SK-N-SH (cell line): Measurements from ENCODE around the gene DNHD1. TPM values are rescaled to one million over a fixed set of nuclear protein-coding genes. Genes with fewer than 3 reads are reported as not detected.

ENCODE experiments used
- CTCF ChIA-PET: fragments of 300-600, 350-600 bp; formaldehyde crosslinking; extraction: SDS; loops from one replicate; lab custom pipeline; 2021; lab: Yijun Ruan, JAX
- POLR2A ChIA-PET: fragments of 350-600 bp; sonication (Branson Sonifier 250); formaldehyde crosslinking; extraction: SDS; loops from one replicate; lab custom pipeline; 2020; ENCODE audit warnings: antibody characterized with exemption, inconsistent platforms; lab: Yijun Ruan, JAX
- DNase-seq: peaks from one replicate; pipeline ENCODE4 v3.0.0; 2012
- H2AFZ ChIP-seq: fragments of 200-600 bp; sonication (generic); 2 replicates; pipeline ENCODE4 v1.8.1; 2016; ENCODE audit warnings: antibody characterized with exemption, mild to moderate bottlenecking, low read depth
- H3F3A ChIP-seq: fragments of 200-600 bp; sonication (generic); replicated peaks from 2 replicates; pipeline ENCODE3; 2016; ENCODE audit warnings: antibody characterized with exemption, mild to moderate bottlenecking; ENCODE audit not compliant: insufficient read depth
- H3K27ac ChIP-seq, 2 experiments: fragments of 200-500 bp in 1 of 2; fragments of 200-600 bp in 1 of 2; sonication (Bioruptor generic) in 1 of 2; sonication (generic), shearing (Covaris generic) in 1 of 2; 2 replicates each; pipeline versions ENCODE4 v1.5.1 to v1.6.1; 2014 to 2016; ENCODE audit warnings: low read depth in 2 of 2, inconsistent platforms in 1 of 2, low read length in 1 of 2, mild to moderate bottlenecking in 1 of 2, mixed read lengths in 1 of 2
- H3K27me3 ChIP-seq: fragments of 200-600 bp; sonication (generic), shearing (Covaris generic); 2 replicates; pipeline ENCODE4 v1.6.1; 2016; ENCODE audit warnings: mixed run types; ENCODE audit not compliant: insufficient read depth
- H3K36me3 ChIP-seq, 2 experiments: fragments of 200-500 bp in 1 of 2; fragments of 200-600 bp in 1 of 2; sonication (Bioruptor generic) in 1 of 2; sonication (generic) in 1 of 2; replicated peaks in 1 of 2; 2 replicates each; pipeline versions ENCODE3 to v1.5.1; 2014 to 2016; ENCODE audit warnings: low read length in 1 of 2, mild to moderate bottlenecking in 1 of 2; ENCODE audit not compliant: insufficient read depth in 2 of 2, control insufficient read depth in 1 of 2
- H3K4me1 ChIP-seq, 2 experiments: fragments of 200-500 bp in 1 of 2; fragments of 200-600 bp in 1 of 2; sonication (Bioruptor generic) in 1 of 2; sonication (generic), shearing (Covaris generic) in 1 of 2; 2 replicates each; pipeline versions ENCODE4 v1.5.1 to v1.6.1; 2014 to 2016; ENCODE audit warnings: low read depth in 1 of 2, low read length in 1 of 2, mixed run types in 1 of 2; ENCODE audit not compliant: insufficient read depth in 2 of 2, control insufficient read depth in 1 of 2
- H3K4me2 ChIP-seq: fragments of 200-600 bp; sonication (generic), shearing (Covaris generic); 2 replicates; pipeline ENCODE4 v1.6.1; 2017; ENCODE audit warnings: mixed run types
- H3K4me3 ChIP-seq, 2 experiments: fragments of 200-500 bp in 1 of 2; fragments of 200-600 bp in 1 of 2; sonication (Bioruptor generic) in 1 of 2; sonication (generic), shearing (Covaris generic) in 1 of 2; 2 replicates each; pipeline versions ENCODE4 v1.5.1 to v1.8.1; 2014 to 2016; ENCODE audit warnings: low read depth in 2 of 2, inconsistent platforms in 1 of 2, low read length in 1 of 2, mild to moderate bottlenecking in 1 of 2, mixed read lengths in 1 of 2, moderate library complexity in 1 of 2
- H3K79me2 ChIP-seq: fragments of 200-600 bp; sonication (generic); 2 replicates; pipeline ENCODE4 v1.8.1; 2017; ENCODE audit warnings: mild to moderate bottlenecking; ENCODE audit not compliant: insufficient read depth
- H3K9ac ChIP-seq: fragments of 200-600 bp; sonication (generic); 2 replicates; pipeline ENCODE4 v1.6.1; 2017; ENCODE audit warnings: mixed run types
- H3K9me2 ChIP-seq: fragments of 200-600 bp; sonication (generic); 2 replicates; pipeline ENCODE4 v1.6.1; 2017; ENCODE audit warnings: mixed run types
- H3K9me3 ChIP-seq: fragments of 200-600 bp; sonication (generic); 2 replicates; pipeline ENCODE4 v1.6.1; 2017; ENCODE audit warnings: mixed run types, mild to moderate bottlenecking, moderate library complexity
- H4K20me1 ChIP-seq: fragments of 200-600 bp; sonication (generic); 2 replicates; pipeline ENCODE4 v1.6.1; 2017; ENCODE audit warnings: mild to moderate bottlenecking, mixed run types; ENCODE audit not compliant: insufficient read depth
- CTCF ChIP-seq: fragments of 200-600 bp; sonication (generic); IDR thresholded peaks from 2 replicates; pipeline ENCODE4 v1.6.1; 2017; ENCODE audit warnings: antibody characterized with exemption, mild to moderate bottlenecking, moderate library complexity
- ELF1 ChIP-seq: IDR thresholded peaks from 2 replicates; pipeline ENCODE4 v1.4.0; 2012
- EZH2phosphoT487 ChIP-seq: fragments of 200-600 bp; sonication (generic); IDR thresholded peaks from 2 replicates; pipeline ENCODE4 v1.6.1; 2017; ENCODE audit warnings: low read depth, mixed run types, mild to moderate bottlenecking, antibody characterized with exemption, moderate library complexity, borderline replicate concordance
- FOXM1 ChIP-seq: IDR thresholded peaks from 2 replicates; pipeline ENCODE4 v1.4.0; 2012; ENCODE audit warnings: low read depth, mild to moderate bottlenecking
- GATA2 ChIP-seq: sonication (generic); formaldehyde crosslinking; IDR thresholded peaks from 2 replicates; pipeline ENCODE4 v1.5.0; 2020; ENCODE audit warnings: mild to moderate bottlenecking, missing genetic modification reagents
- MAX ChIP-seq: IDR thresholded peaks from 2 replicates; pipeline ENCODE4 v1.4.0; 2012; ENCODE audit warnings: low read depth
- NFIC ChIP-seq: IDR thresholded peaks from 2 replicates; pipeline ENCODE4 v1.4.0; 2012; ENCODE audit warnings: borderline replicate concordance
- NRF1 ChIP-seq: IDR thresholded peaks from 2 replicates; pipeline ENCODE4 v1.6.1; 2012; ENCODE audit warnings: low read depth, mild to moderate bottlenecking, low read length
- PBX3 ChIP-seq: IDR thresholded peaks from 2 replicates; pipeline ENCODE4; 2012
- POLR2AphosphoS5 ChIP-seq: IDR thresholded peaks from 2 replicates; pipeline ENCODE4 v1.6.1; 2012; ENCODE audit warnings: low read depth, low read length
- RAD21 ChIP-seq: IDR thresholded peaks from 2 replicates; pipeline ENCODE4 v1.6.1; 2012; ENCODE audit warnings: mild to moderate bottlenecking, low read length
- RCOR1 ChIP-seq: fragments of 150-350 bp; IDR thresholded peaks from 2 replicates; pipeline ENCODE4 v1.6.1; 2017; ENCODE audit warnings: antibody characterized with exemption, low read length
- RXRA ChIP-seq: IDR thresholded peaks from 2 replicates; pipeline ENCODE4 v1.4.0; 2012; ENCODE audit warnings: low read depth, mild to moderate bottlenecking, borderline replicate concordance
- SIN3A ChIP-seq: IDR thresholded peaks from 2 replicates; pipeline ENCODE4 v1.6.1; 2012; ENCODE audit warnings: low read depth, mild to moderate bottlenecking, low read length, moderate library complexity, borderline replicate concordance
- TAF1 ChIP-seq: IDR thresholded peaks from 2 replicates; pipeline ENCODE4 v1.6.1; 2012; ENCODE audit warnings: low read depth, mild to moderate bottlenecking, low read length, moderate library complexity, borderline replicate concordance
- TCF12 ChIP-seq: IDR thresholded peaks from 2 replicates; pipeline ENCODE4 v1.4.0; 2012
- TEAD4 ChIP-seq: IDR thresholded peaks from 2 replicates; pipeline ENCODE4 v1.4.0; 2012; ENCODE audit warnings: mild to moderate bottlenecking, borderline replicate concordance; ENCODE audit not compliant: insufficient read depth
- USF1 ChIP-seq: IDR thresholded peaks from 2 replicates; pipeline ENCODE4 v1.4.0; 2012; ENCODE audit warnings: low read depth, borderline replicate concordance
- USF2 ChIP-seq: fragments of 150-350 bp; IDR thresholded peaks from 2 replicates; pipeline ENCODE4 v1.6.1; 2017; ENCODE audit warnings: antibody characterized with exemption, low read length, low read depth, borderline replicate concordance
- WGBS: methylation state at CpG from one replicate; pipeline ENCODE4 v1.1.6; 2017; ENCODE audit warnings: low lambda C conversion rate; 5-methylcytosine and 5-hydroxymethylcytosine counted together
- polyA plus RNA-seq, 3 experiments: library from polyadenylated mRNA; depleted of rRNA; stranded (reverse); fragments of >200 nt; gene quantifications; 2 replicates each; pipeline ENCODE4 v1.2.3, GENCODE V29; 2012

DNHD1 gene
- polyA plus RNA-seq, 1 of the 3 experiments (the other 2 are of a cell fraction) = 5.3 TPM

- H3K27ac ChIP-seq = peak overlapping the region in 1 of 2 experiments; percentile 94; a peak in 2 of 4 replicates
- no peaks in the 10 kb centered on the region for H3K9me3 ChIP-seq
- H2AFZ ChIP-seq = no peak overlapping the region
- TF ChIP-seq TEAD4 (no peak), MAX (no peak), ELF1 (no peak), RXRA (no peak), NRF1 (no peak), CTCF (no peak), FOXM1 (no peak), POLR2AphosphoS5 (no peak), USF2 (no peak), PBX3 (no peak), GATA2 (CRISPR knock-in tag) (no peak), TAF1 (no peak), NFIC (no peak), TCF12 (no peak), RCOR1 (no peak), RAD21 (no peak), SIN3A (no peak), USF1 (no peak), EZH2phosphoT487 (no peak)
- 93% methylated on average over 5 of the region's 6 CpGs for WGBS
- peak overlapping the region; percentile 83 for H3K4me2 ChIP-seq
- peaks cover 25 to 44% of the 10 kb centered on the region in 2 experiments for H3K4me1 ChIP-seq
- H3K9me2 ChIP-seq = no peaks in the 10 kb centered on the region
- peaks cover 30 to 54% of the 10 kb centered on the region in 2 experiments for H3K36me3 ChIP-seq
- peak overlapping the region; percentile 65 to 93; a peak in 3 of 4 replicates for H3K4me3 ChIP-seq
- H3K9ac ChIP-seq = no peak overlapping the region; the same call in 1 of the 2 replicates
- H4K20me1 ChIP-seq = no peaks in the 10 kb centered on the region; the same call in 1 of the 2 replicates
- ChIA-PET POLR2A (no interaction called here), CTCF (interaction anchor here (2.0 to 2.5 kb wide), 2 partner anchors 73 to 78 kb away, joined by 4 to 18 read pairs; partner anchors contain the start of gene MRPL17)
- peaks cover 57% of the 10 kb centered on the region for H3F3A ChIP-seq
- peaks cover 60% of the 10 kb centered on the region for H3K79me2 ChIP-seq
- H3K27me3 ChIP-seq = no peaks in the 10 kb centered on the region
- DNase-seq = no peak
These were observed 113.5 kb downstream of the DNHD1 start for GRCh38 chr11:6610591-6610990.
